ENCODE results near the gene OSBP2.

- TF ChIP-seq CTCF (IDR thresholded peaks at IDR 0.05): no peak
- no peak for TF ChIP-seq POLR2A (IDR thresholded peaks at IDR 0.05; ENCODE audit: low read length)
- no peak for TF ChIP-seq TP53 (CRISPR knock-in tag; IDR thresholded peaks at IDR 0.05)
- no peak for TF ChIP-seq USF2 (IDR thresholded peaks at IDR 0.05)
- TF ChIP-seq ESRRA (IDR thresholded peaks at IDR 0.05; ENCODE audit: borderline replicate concordance, low read length): no peak
- TF ChIP-seq RAD21 (conservative IDR thresholded peaks at IDR 0.05 in 1 of 2, IDR thresholded peaks at IDR 0.05 in 1 of 2): no peak
- TF ChIP-seq HMGXB4 (CRISPR knock-in tag; IDR thresholded peaks at IDR 0.05; ENCODE audit: borderline replicate concordance): no peak
- no peak for TF ChIP-seq EP300 (IDR thresholded peaks at IDR 0.05)
- no peak for TF ChIP-seq MYC (IDR thresholded peaks at IDR 0.05; ENCODE audit: borderline replicate concordance, low read length)
- TF ChIP-seq MAZ (IDR thresholded peaks at IDR 0.05; ENCODE audit: borderline replicate concordance, low read depth, low read length): no peak
- TF ChIP-seq ZFP36 (IDR thresholded peaks at IDR 0.05; ENCODE audit: borderline replicate concordance, partially characterized antibody): no peak
- no peak for TF ChIP-seq NFE2L2 (conservative IDR thresholded peaks at IDR 0.05; ENCODE audit: low read length)
- TF ChIP-seq MAFK (IDR thresholded peaks at IDR 0.05; ENCODE audit: partially characterized antibody): no peak
Measured at GRCh38 chr22:30731658-30732057, 37.0 kb downstream of the OSBP2 start.

All from A549 (cell line).